NCI-H128 (cell line): Measurements from ENCODE around the gene HIVEP3.

Experiments used
- DNase-seq: peaks from one replicate; lab custom pipeline; 2025; ENCODE audit not compliant: unreplicated experiment; lab: John Stamatoyannopoulos, UW

HIVEP3 gene

GRCh38 chr1:41735139-41735538, 183.6 kb downstream of the HIVEP3 start:
- no peak for DNase-seq

GRCh38 chr1:41734201-41734970, 184.3 kb downstream of the HIVEP3 start:
- DNase-seq, result no peak

- no peak for DNase-seq
Measured at GRCh38 chr1:41733725-41734124, 185.0 kb downstream of the HIVEP3 start.

- no peak for DNase-seq
Measured at GRCh38 chr1:41733021-41733420, 185.7 kb downstream of the HIVEP3 start.

- DNase-seq, result no peak
Measured at GRCh38 chr1:41731516-41732030, 187.1 kb downstream of the HIVEP3 start.

- DNase-seq, result no peak
Measured at GRCh38 chr1:41730806-41731205, 187.9 kb downstream of the HIVEP3 start.

GRCh38 chr1:41728403-41729202, 190.1 kb downstream of the HIVEP3 start:
- no peak for DNase-seq

- DNase-seq, result no peak
Measured at GRCh38 chr1:41727749-41728115, 191.0 kb downstream of the HIVEP3 start.

GRCh38 chr1:41726899-41727748, 191.6 kb downstream of the HIVEP3 start:
- no peak for DNase-seq

GRCh38 chr1:41726292-41726691, 192.4 kb downstream of the HIVEP3 start:
- DNase-seq, result no peak

GRCh38 chr1:41724926-41725325, 193.8 kb downstream of the HIVEP3 start:
- DNase-seq, result no peak

GRCh38 chr1:41724248-41724647, 194.5 kb downstream of the HIVEP3 start:
- DNase-seq, result no peak

- no peak for DNase-seq
Measured at GRCh38 chr1:41723786-41724185, 194.9 kb downstream of the HIVEP3 start.

GRCh38 chr1:41722184-41722583, 196.5 kb downstream of the HIVEP3 start:
- DNase-seq, result no peak

GRCh38 chr1:41720861-41721410, 197.8 kb downstream of the HIVEP3 start:
- no peak for DNase-seq

GRCh38 chr1:41719590-41719989, 199.1 kb downstream of the HIVEP3 start:
- no peak for DNase-seq

GRCh38 chr1:41719128-41719527, 199.6 kb downstream of the HIVEP3 start:
- DNase-seq, result no peak

- no peak for DNase-seq
Measured at GRCh38 chr1:41718497-41718896, 200.2 kb downstream of the HIVEP3 start.

- no peak for DNase-seq
Measured at GRCh38 chr1:41716188-41717130, 202.3 kb downstream of the HIVEP3 start.
